NCI-H1436 treated with DMSO at 0.1 percent for 48 hours (cell line): ENCODE measurements around the gene ROBO1.
A peak's percentile ranks its signal among the peaks of the same experiment; 100 is the strongest.
"Not testable (repeated sequence)": the region's sequence is repeated elsewhere in the genome, so short reads cannot be mapped to it uniquely, and the experiment has no call there.

Experiments
- DNase-seq: peaks from one replicate; lab custom pipeline; 2025; lab: John Stamatoyannopoulos, UW

Gene ROBO1

GRCh38 chr3:79310016-79310415, 457.8 kb downstream of the ROBO1 start:
- DNase-seq: no peak

GRCh38 chr3:79306934-79307570, 460.7 kb downstream of the ROBO1 start:
- DNase-seq: no peak

GRCh38 chr3:79299949-79300635, 467.7 kb downstream of the ROBO1 start:
- not testable (repeated sequence) for DNase-seq

- DNase-seq: peak; percentile 43
These were observed 470.4 kb downstream of the ROBO1 start for GRCh38 chr3:79297245-79297960.

DNA sequence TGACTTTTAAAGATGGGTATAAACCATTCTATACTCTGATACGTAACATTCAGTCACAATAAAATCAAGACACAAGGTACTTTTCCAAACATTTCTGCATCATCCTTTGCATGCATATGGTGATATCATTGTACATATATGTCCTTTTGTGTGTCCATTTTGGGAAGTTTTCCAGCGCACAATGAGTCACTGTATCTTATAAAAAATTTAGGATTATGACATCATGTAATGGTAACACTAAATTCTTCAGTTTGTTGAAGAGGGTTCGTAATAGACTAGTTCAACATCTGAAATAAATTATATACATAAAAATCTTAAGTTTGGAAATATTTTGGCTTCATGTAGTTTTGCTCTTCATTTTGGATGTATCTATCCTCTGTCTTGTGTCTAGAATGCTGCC, 480.9 kb downstream of the ROBO1 start:
- no peak for DNase-seq

- no peak for DNase-seq
These were observed 481.9 kb downstream of the ROBO1 start for GRCh38 chr3:79285871-79286270.

- no peak for DNase-seq
These were observed 482.4 kb downstream of the ROBO1 start for GRCh38 chr3:79285380-79285779.

DNA sequence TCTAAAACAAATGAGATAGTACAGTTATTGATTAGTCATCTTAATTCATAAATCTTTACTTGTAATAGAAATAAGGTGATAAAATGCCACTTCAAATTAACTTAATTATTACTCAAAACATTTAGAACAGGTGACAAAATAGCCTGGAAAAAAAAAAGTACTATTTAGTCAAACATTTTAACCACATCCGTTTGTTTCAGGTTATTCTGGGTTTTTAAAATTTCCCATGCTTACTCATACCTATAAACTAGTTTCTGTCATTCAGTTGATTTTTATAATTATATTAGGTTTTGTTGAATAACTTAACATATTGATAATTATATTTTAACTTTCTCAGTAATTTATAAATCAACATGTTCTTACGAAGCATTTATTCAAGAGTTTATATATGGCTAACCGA, 483.0 kb downstream of the ROBO1 start:
- no peak for DNase-seq

- DNase-seq: no peak
These were observed 489.1 kb downstream of the ROBO1 start for GRCh38 chr3:79278681-79279080.

DNA sequence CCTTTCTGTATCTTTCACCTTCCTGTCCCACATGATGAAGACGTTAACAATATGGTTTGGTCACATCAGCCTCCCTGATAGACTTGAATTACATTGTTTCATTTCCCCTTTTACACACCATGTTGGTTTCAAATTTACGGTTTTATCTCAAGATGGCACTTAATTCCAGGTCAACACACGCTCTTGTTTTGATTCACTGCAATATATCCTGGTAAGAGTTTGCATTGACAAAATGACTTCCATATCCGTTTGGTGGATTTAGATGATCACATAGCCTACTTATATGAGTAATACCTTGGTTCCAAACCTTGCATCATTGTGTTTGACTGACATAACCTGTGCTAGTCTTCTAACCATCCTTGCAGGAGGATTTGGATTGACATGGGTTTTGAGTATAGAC, 499.4 kb downstream of the ROBO1 start:
- DNase-seq: no peak

- DNase-seq: no peak
These were observed 502.9 kb downstream of the ROBO1 start for GRCh38 chr3:79264892-79265291.

DNA sequence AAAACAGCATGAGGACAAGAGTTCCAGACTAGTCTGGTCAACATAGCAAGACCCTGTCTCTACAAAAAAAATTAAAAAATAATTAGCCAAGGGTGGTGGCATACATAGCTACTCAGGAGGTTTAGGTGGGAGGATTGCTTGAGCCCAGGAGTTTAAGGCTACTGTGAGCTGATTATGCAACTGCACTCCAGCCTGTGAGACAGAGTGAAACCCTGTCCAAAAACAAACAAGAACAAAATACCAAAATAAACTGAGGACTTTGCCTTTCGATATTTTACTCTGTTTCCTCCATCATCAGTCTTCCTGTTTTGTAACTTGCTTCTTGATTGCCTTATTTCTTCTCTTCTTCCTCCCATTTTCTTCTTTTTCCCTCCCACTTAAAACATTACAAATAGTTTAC, 504.4 kb downstream of the ROBO1 start:
- no peak for DNase-seq

GRCh38 chr3:79258479-79258878, 509.3 kb downstream of the ROBO1 start:
- no peak for DNase-seq

- DNase-seq: no peak
These were observed 510.0 kb downstream of the ROBO1 start for GRCh38 chr3:79257791-79258190.

GRCh38 chr3:79255702-79256101, 512.1 kb downstream of the ROBO1 start:
- no peak for DNase-seq

DNA sequence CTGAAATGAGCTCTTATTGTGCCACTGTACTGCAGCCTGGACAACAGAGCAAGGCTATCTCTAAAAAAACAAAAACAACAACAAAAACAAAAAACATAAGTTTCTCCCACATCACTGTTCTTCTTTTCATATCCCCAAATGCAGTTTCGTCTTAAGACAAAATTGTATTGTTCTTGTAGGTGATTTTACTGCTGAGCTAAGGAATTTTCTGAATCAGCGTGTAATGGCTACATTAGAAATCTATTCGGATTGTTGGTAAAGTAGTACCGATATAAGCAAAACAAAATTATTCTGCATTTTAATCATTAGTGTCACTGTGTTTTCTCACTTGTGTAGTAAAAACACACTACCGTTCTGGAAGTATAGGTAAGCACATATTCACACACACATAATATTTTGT, 512.5 kb downstream of the ROBO1 start:
- no peak for DNase-seq

DNA sequence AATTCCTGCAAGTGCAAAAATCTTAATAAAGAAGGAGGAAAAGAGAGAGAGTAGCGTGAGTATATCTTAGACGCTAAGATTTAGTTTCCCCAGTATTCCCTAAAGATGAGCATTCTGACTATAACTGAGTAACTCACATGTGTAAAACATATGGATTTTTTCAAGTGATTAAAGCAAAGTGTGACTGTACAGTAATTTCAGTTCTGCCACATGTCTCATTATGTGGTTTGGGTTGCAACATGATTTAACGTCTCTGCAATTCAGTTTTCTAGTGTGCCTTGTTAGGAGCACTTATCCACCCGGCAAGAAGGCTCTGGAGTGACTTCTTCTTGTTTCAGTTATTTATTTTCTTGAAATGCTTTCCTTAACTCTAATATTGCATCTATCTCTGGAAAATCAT, 514.1 kb downstream of the ROBO1 start:
- DNase-seq: no peak

- DNase-seq: no peak
These were observed 514.5 kb downstream of the ROBO1 start for GRCh38 chr3:79253271-79253670.

DNA sequence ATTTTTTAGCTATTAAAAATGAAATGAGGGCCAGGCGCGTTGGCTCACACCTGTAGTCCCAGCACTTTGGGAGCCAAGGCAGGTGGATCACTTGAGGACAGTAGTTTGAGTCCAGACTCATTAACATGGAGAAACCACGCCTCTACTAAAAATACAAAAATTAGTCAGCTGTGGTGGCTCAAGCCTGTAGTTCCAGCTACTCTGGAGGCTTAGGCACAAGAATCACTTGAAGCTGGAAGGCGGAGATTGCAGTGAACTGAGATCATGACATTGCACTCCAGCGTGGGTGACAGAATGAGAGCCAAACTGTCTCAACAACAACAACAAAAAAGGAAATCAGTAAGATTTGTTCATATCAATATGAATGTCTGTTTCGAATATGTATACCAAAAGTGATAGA, 517.1 kb downstream of the ROBO1 start:
- DNase-seq: no peak

DNA sequence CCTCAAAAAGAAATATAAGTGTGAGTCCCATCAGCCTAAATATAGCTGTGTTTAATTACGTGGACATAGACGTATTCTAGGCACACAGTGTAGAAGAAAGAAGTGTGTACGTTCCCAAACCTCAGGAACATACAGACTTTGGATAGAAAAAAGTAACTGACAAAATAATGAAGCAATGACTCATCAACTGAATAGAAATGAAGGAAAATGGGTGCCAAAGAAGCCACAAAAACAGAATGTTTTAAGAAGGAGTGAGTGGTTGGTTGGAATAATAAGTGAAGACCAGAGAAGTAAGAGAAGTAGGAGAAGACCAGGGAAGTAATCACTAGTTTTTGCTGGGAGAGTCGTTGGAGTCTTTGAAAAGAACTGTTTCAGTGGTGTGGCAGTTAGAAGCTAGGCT, 518.1 kb downstream of the ROBO1 start:
- DNase-seq: no peak

DNA sequence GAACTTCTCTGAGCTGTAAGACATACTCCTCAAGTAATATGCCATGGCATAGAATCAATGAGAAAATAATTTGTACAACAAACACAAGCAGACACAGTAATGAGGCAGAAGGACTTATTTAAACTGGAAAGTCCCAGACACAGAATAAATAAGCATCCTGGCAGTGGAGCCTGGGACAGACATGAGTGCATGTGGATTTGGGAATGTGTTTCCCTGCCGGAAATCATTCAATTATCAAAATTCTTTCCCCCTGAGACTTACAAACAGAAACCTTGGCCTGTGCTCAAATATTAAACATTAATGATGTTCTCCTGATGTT, 520.1 kb downstream of the ROBO1 start:
- DNase-seq: no peak

- no peak for DNase-seq
These were observed 520.7 kb downstream of the ROBO1 start for GRCh38 chr3:79246875-79247724.
